H1 (cell line): ENCODE data around the gene RHOG. TPM values are rescaled to one million over a fixed set of nuclear protein-coding genes. Genes with fewer than 3 reads are reported as not detected.

ENCODE experiments used
- ATF2 ChIP-seq: IDR thresholded peaks from 2 replicates; pipeline ENCODE4 v1.6.1; 2012; ENCODE audit warnings: low read length, inconsistent platforms
- BRCA1 ChIP-seq: IDR thresholded peaks from 2 replicates; pipeline ENCODE4 v1.6.1; 2012; ENCODE audit warnings: low read depth, low read length, improper control_type of control experiment
- CHD7 ChIP-seq: fragments of 300-600 bp; sonication (generic); IDR thresholded peaks from 2 replicates; pipeline ENCODE4 v1.7.1; 2012; ENCODE audit warnings: low read length, moderate library complexity, mild to moderate bottlenecking, inconsistent platforms; ENCODE audit not compliant: insufficient replicate concordance
- EGR1 ChIP-seq: IDR thresholded peaks from 2 replicates; pipeline ENCODE4 v1.6.1; 2011; ENCODE audit warnings: low read depth, low read length, borderline replicate concordance
- EZH2 ChIP-seq: fragments of 200-600 bp; sonication (generic); IDR thresholded peaks from 2 replicates; pipeline ENCODE4 v1.7.1; 2012; ENCODE audit warnings: low read depth, mild to moderate bottlenecking, moderate library complexity, low read length, inconsistent platforms; ENCODE audit not compliant: severe bottlenecking
- GABPA ChIP-seq: IDR thresholded peaks from 2 replicates; pipeline ENCODE4 v1.6.1; 2011; ENCODE audit warnings: mild to moderate bottlenecking, low read length, moderate library complexity, borderline replicate concordance; ENCODE audit not compliant: insufficient read depth
- POU5F1 ChIP-seq: IDR thresholded peaks from 2 replicates; pipeline ENCODE4 v1.6.1; 2011; ENCODE audit warnings: low read depth, mild to moderate bottlenecking, low read length, moderate library complexity
- TBP ChIP-seq: IDR thresholded peaks from 2 replicates; pipeline ENCODE4 v1.6.1; 2011; ENCODE audit warnings: low read depth, low read length, improper control_type of control experiment
- polyA plus RNA-seq, 7 experiments: library from polyadenylated mRNA; depleted of rRNA in 3 of 7; stranded (reverse) in 5 of 7; unstranded in 2 of 7; fragments of >200 nt in 5 of 7; fragments of 200-250 nt in 2 of 7; gene quantifications; 1 replicate in 5 of 7; 2 replicates in 1 of 7; 4 replicates in 1 of 7; pipeline versions ENCODE4 v1.2.1 to v1.2.3, GENCODE V29; 2011 to 2013; ENCODE audit warnings: missing spikeins in 2 of 7, mixed read lengths in 2 of 7
- total RNA-seq: library from RNA; stranded (reverse); fragmentation: NEBNext Ultra II Directional; extraction: Animal tissue kit (Norgen Biotek cat#: 25700); gene quantifications from 2 replicates; pipeline ENCODE4 v1.2.1, GENCODE V29; 2021

The RHOG gene
- total and polyA plus RNA-seq, 2 of the 8 experiments (the other 6 are each of a cell fraction or from before 2014, with no cell fraction given), result 28.3 to 69.6 TPM

- TF ChIP-seq CHD7 (no peak), ATF2 (no peak), GABPA (no peak), POU5F1 (no peak), TBP (no peak), BRCA1 (no peak), EGR1 (no peak), EZH2 (no peak)
These were observed 13.1 kb downstream of the RHOG start (continued) for GRCh38 chr11:3827434-3828186.
